Uterus (tissue), 4 donors: ENCODE results near the gene EPB41L2. TPM values are rescaled to one million over a fixed set of nuclear protein-coding genes. Genes with fewer than 3 reads are reported as not detected.

Experiments used
- DNase-seq, 2 donors: peaks; one replicate each; pipeline ENCODE4 v3.0.0-alpha.2; 2019 to 2020
- H3K27ac ChIP-seq, 2 donors: fragments of 200-600 bp; sonication (generic); 1 replicate in 1 of 2; 2 replicates in 1 of 2; pipeline ENCODE4 v1.5.1; 2016 to 2018
- H3K27me3 ChIP-seq, 2 donors: fragments of 200-600 bp; sonication (generic); one replicate each; pipeline ENCODE4 v1.5.1; 2018 to 2019; ENCODE audit warnings: control low read depth in 1 of 2
- H3K36me3 ChIP-seq, 2 donors: fragments of 200-600 bp; sonication (generic); one replicate each; pipeline ENCODE4 v1.5.1; 2019; ENCODE audit warnings: control low read depth in 1 of 2
- H3K4me1 ChIP-seq, 2 donors: fragments of 200-600 bp; sonication (generic); one replicate each; pipeline ENCODE4 v1.5.1; 2018 to 2019; ENCODE audit warnings: control low read depth in 1 of 2
- H3K4me3 ChIP-seq, 2 donors: fragments of 200-600 bp; sonication (generic); 1 replicate in 1 of 2; 2 replicates in 1 of 2; pipeline ENCODE4 v1.5.1; 2018 to 2019; ENCODE audit warnings: mild to moderate bottlenecking in 1 of 2
- H3K9me3 ChIP-seq, 2 donors: fragments of 200-600 bp; sonication (generic); one replicate each; pipeline ENCODE4 v1.5.1; 2019; ENCODE audit warnings: control low read depth in 1 of 2
- CTCF ChIP-seq, 4 experiments: fragments of 200-600 bp in 2 of 4; fragments of 450-650 bp in 2 of 4; sonication (generic) in 2 of 4; IDR thresholded peaks; one replicate each; pipeline ENCODE4 v1.5.1; 2016 to 2019; ENCODE audit warnings: antibody characterized with exemption in 4 of 4, mild to moderate bottlenecking in 2 of 4, moderate library complexity in 1 of 4
- POLR2A ChIP-seq, 2 donors: fragments of 450-650 bp; IDR thresholded peaks; one replicate each; pipeline ENCODE4 v1.6.1; 2016; ENCODE audit warnings: antibody characterized with exemption in 2 of 2, mild to moderate bottlenecking in 1 of 2, moderate library complexity in 1 of 2
- intact Hi-C: fragments of 100-400 bp; cut with DNase I; formaldehyde crosslinking; loops from one replicate; pipeline ENCODE4 v1.15.1; 2023; ENCODE audit warnings: low total_unique reads
- total RNA-seq, 4 donors: library from RNA; depleted of rRNA in 3 of 4; stranded (reverse); fragments of >200 nt in 3 of 4; gene quantifications; one replicate each; pipeline versions ENCODE4 v1.1.0 to v1.2.4, GENCODE V29; 2014 to 2023
- donor health status: DM: yes; HTN: yes; CAD: no.

EPB41L2 gene
- total RNA-seq, 4 donors from 2014 or later: 72.5 to 237 (median 148) TPM

- no peak overlapping the region for H3K4me3 ChIP-seq
- no peaks in the 10 kb centered on the region for H3K36me3 ChIP-seq
- peaks cover 0 to 4% of the 10 kb centered on the region in 2 donors for H3K4me1 ChIP-seq
- TF ChIP-seq POLR2A (IDR thresholded peaks at IDR 0.05): no peak
- no peak for TF ChIP-seq CTCF (IDR thresholded peaks at IDR 0.05)
- no peak for DNase-seq
- H3K27ac ChIP-seq: peak overlapping the region; percentile 16 to 42
- no peaks in the 10 kb centered on the region for H3K27me3 ChIP-seq
- no peaks in the 10 kb centered on the region for H3K9me3 ChIP-seq
- intact Hi-C loops: no loop called here
Observed at GRCh38 chr6:131041814-131042213, 21.2 kb downstream of the EPB41L2 start.

- Histone ChIP-seq H3K36me3 (no peaks in the 10 kb centered on the region), H3K27ac (no peak overlapping the region), H3K27me3 (no peaks in the 10 kb centered on the region), H3K9me3 (no peaks in the 10 kb centered on the region), H3K4me3 (no peak overlapping the region), H3K4me1 (peaks cover 0 to 4% of the 10 kb centered on the region in 2 donors)
- TF ChIP-seq CTCF (IDR thresholded peaks at IDR 0.05): no peak
- intact Hi-C loops: no loop called here
- DNase-seq: no peak
Observed at GRCh38 chr6:131040866-131041265, 22.2 kb downstream of the EPB41L2 start.

GRCh38 chr6:131039345-131039680, 23.7 kb downstream of the EPB41L2 start:
- no peak overlapping the region for H3K27ac ChIP-seq
- DNase-seq: no peak
- TF ChIP-seq POLR2A (IDR thresholded peaks at IDR 0.05): no peak
- no peak for TF ChIP-seq CTCF (IDR thresholded peaks at IDR 0.05)
- intact Hi-C loops: no loop called here
- no peaks in the 10 kb centered on the region for H3K9me3 ChIP-seq
- no peak overlapping the region for H3K4me3 ChIP-seq
- no peaks in the 10 kb centered on the region for H3K36me3 ChIP-seq
- H3K27me3 ChIP-seq: no peaks in the 10 kb centered on the region
- H3K4me1 ChIP-seq: peaks cover 0 to 4% of the 10 kb centered on the region in 2 donors

- Histone ChIP-seq H3K4me1 (peaks cover 0 to 4% of the 10 kb centered on the region in 2 donors), H3K27ac (no peak overlapping the region), H3K9me3 (no peaks in the 10 kb centered on the region), H3K4me3 (no peak overlapping the region), H3K36me3 (no peaks in the 10 kb centered on the region), H3K27me3 (no peaks in the 10 kb centered on the region)
- intact Hi-C loops: no loop called here
- TF ChIP-seq CTCF (IDR thresholded peaks at IDR 0.05): no peak
- TF ChIP-seq POLR2A (IDR thresholded peaks at IDR 0.05): no peak
- DNase-seq: no peak
Observed at GRCh38 chr6:131038597-131039344, 24.3 kb downstream of the EPB41L2 start.

- Histone ChIP-seq H3K36me3 (no peaks in the 10 kb centered on the region), H3K4me1 (peaks cover 0 to 4% of the 10 kb centered on the region in 2 donors), H3K27ac (no peak overlapping the region), H3K4me3 (no peak overlapping the region), H3K9me3 (no peaks in the 10 kb centered on the region), H3K27me3 (no peaks in the 10 kb centered on the region)
- TF ChIP-seq CTCF (IDR thresholded peaks at IDR 0.05): no peak
- no peak for TF ChIP-seq POLR2A (IDR thresholded peaks at IDR 0.05)
- DNase-seq: no peak
- intact Hi-C loops: no loop called here
Observed at GRCh38 chr6:131037194-131037897, 25.7 kb downstream of the EPB41L2 start.
